Neural cell (in vitro differentiated cells): Measurements from ENCODE around the gene FOXF1.

ENCODE experiments used
- EP300 ChIP-seq: fragments of 450-650 bp; conservative IDR thresholded peaks from 2 replicates; pipeline ENCODE4 v1.6.1; 2014; ENCODE audit warnings: antibody characterized with exemption, mild to moderate bottlenecking, moderate library complexity; ENCODE audit not compliant: poor library complexity, severe bottlenecking
- EZH2 ChIP-seq: fragments of 200-600, 300-800 bp; shearing (Covaris generic), sonication (generic); IDR thresholded peaks from 2 replicates; pipeline ENCODE4 v1.6.1; 2014; ENCODE audit warnings: antibody characterized with exemption, low read length, borderline replicate concordance, mild to moderate bottlenecking; ENCODE audit not compliant: insufficient read depth, poor library complexity, severe bottlenecking
- MXI1 ChIP-seq: fragments of 450-650 bp; conservative IDR thresholded peaks from 2 replicates; pipeline ENCODE4 v1.6.1; 2014; ENCODE audit warnings: antibody characterized with exemption, mild to moderate bottlenecking; ENCODE audit not compliant: poor library complexity, severe bottlenecking
- POLR2AphosphoS5 ChIP-seq: IDR thresholded peaks from 2 replicates; pipeline ENCODE4 v1.6.1; 2012
- RAD21 ChIP-seq: fragments of 450-650 bp; conservative IDR thresholded peaks from 2 replicates; pipeline ENCODE4 v1.6.1; 2014; ENCODE audit warnings: antibody characterized with exemption, mild to moderate bottlenecking, moderate library complexity
- SMC3 ChIP-seq: fragments of 450-650 bp; conservative IDR thresholded peaks from 2 replicates; pipeline ENCODE4 v1.6.1; 2014; ENCODE audit warnings: antibody characterized with exemption, mild to moderate bottlenecking, moderate library complexity; ENCODE audit not compliant: poor library complexity
- TAF1 ChIP-seq: IDR thresholded peaks from 2 replicates; pipeline ENCODE4 v1.6.1; 2012; ENCODE audit warnings: low read depth
- TF ChIP-seq, protein P1 (sequence below): IDR thresholded peaks from 2 replicates; pipeline ENCODE4 v1.6.1; 2012; ENCODE audit warnings: borderline replicate concordance
- TF ChIP-seq, protein P2 (sequence below): fragments of 450-650 bp; IDR thresholded peaks from 2 replicates; pipeline ENCODE4 v1.5.1; 2014; ENCODE audit warnings: antibody characterized with exemption, mild to moderate bottlenecking, moderate library complexity; ENCODE audit not compliant: poor library complexity, severe bottlenecking

DNA sequence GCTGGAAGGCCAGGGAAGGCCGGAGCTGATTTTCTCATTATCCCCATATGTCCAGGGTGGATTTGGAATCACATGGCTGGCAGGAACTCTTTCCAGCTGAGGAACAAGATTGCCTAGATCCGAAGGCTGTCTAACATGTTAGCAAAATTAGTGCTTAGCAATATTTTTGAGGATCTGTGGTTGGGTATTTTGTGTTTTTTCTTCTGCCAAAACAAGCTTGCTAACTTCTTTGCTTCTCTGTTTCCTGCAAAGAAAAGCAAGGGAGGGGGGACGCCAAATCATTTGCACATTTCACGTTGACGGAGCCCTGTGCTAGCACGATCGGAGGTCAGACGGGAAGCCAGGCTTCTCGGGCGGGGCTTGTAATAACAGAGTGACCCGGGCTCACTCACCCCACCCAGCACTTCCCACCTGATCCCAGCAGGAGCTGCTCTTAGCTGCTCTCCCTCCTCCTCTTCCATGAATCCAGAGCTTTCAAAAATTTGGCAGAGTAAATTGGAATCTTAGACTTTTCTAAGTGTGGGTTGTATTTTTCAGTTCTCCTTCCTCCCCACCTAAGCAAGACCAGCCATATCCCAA, 33.3 kb upstream of the FOXF1 start:
- TF ChIP-seq, protein P1, sequence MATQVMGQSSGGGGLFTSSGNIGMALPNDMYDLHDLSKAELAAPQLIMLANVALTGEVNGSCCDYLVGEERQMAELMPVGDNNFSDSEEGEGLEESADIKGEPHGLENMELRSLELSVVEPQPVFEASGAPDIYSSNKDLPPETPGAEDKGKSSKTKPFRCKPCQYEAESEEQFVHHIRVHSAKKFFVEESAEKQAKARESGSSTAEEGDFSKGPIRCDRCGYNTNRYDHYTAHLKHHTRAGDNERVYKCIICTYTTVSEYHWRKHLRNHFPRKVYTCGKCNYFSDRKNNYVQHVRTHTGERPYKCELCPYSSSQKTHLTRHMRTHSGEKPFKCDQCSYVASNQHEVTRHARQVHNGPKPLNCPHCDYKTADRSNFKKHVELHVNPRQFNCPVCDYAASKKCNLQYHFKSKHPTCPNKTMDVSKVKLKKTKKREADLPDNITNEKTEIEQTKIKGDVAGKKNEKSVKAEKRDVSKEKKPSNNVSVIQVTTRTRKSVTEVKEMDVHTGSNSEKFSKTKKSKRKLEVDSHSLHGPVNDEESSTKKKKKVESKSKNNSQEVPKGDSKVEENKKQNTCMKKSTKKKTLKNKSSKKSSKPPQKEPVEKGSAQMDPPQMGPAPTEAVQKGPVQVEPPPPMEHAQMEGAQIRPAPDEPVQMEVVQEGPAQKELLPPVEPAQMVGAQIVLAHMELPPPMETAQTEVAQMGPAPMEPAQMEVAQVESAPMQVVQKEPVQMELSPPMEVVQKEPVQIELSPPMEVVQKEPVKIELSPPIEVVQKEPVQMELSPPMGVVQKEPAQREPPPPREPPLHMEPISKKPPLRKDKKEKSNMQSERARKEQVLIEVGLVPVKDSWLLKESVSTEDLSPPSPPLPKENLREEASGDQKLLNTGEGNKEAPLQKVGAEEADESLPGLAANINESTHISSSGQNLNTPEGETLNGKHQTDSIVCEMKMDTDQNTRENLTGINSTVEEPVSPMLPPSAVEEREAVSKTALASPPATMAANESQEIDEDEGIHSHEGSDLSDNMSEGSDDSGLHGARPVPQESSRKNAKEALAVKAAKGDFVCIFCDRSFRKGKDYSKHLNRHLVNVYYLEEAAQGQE = no peak
- TF ChIP-seq, protein P2, sequence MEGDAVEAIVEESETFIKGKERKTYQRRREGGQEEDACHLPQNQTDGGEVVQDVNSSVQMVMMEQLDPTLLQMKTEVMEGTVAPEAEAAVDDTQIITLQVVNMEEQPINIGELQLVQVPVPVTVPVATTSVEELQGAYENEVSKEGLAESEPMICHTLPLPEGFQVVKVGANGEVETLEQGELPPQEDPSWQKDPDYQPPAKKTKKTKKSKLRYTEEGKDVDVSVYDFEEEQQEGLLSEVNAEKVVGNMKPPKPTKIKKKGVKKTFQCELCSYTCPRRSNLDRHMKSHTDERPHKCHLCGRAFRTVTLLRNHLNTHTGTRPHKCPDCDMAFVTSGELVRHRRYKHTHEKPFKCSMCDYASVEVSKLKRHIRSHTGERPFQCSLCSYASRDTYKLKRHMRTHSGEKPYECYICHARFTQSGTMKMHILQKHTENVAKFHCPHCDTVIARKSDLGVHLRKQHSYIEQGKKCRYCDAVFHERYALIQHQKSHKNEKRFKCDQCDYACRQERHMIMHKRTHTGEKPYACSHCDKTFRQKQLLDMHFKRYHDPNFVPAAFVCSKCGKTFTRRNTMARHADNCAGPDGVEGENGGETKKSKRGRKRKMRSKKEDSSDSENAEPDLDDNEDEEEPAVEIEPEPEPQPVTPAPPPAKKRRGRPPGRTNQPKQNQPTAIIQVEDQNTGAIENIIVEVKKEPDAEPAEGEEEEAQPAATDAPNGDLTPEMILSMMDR = no peak
- no peak for TF ChIP-seq POLR2AphosphoS5
- TF ChIP-seq SMC3 = no peak
- no peak for TF ChIP-seq EZH2
- no peak for TF ChIP-seq EP300
- TF ChIP-seq RAD21 = no peak
- no peak for TF ChIP-seq TAF1
- no peak for TF ChIP-seq MXI1
